AG04449 (cell line): ENCODE data around the gene LILRB5.
"Not testable (repeated sequence)": the region's sequence is repeated elsewhere in the genome, so short reads cannot be mapped to it uniquely, and the experiment has no call there.

Experiments
- CTCF ChIA-PET: fragments of 350-600 bp; formaldehyde crosslinking; extraction: SDS; loops from one replicate; lab custom pipeline; 2021; ENCODE audit warnings: antibody characterized with exemption; lab: Yijun Ruan, JAX
- POLR2A ChIA-PET: fragments of 400-600, 350-600 bp; formaldehyde crosslinking; extraction: SDS; loops from one replicate; lab custom pipeline; 2020; ENCODE audit warnings: antibody characterized with exemption, inconsistent platforms; lab: Yijun Ruan, JAX
- DNase-seq: peaks from one replicate; pipeline ENCODE4 v3.0.0-alpha.2; 2010; ENCODE audit warnings: low read depth, low spot score
- H3K4me3 ChIP-seq: 2 replicates; pipeline ENCODE4 v1.5.1; 2011; ENCODE audit warnings: low read depth, mild to moderate bottlenecking, control low read depth, low read length
- TF ChIP-seq, protein P1 (sequence below): IDR thresholded peaks from one replicate; pipeline ENCODE4 v1.5.1; 2011; ENCODE audit warnings: mild to moderate bottlenecking, moderate library complexity, low read length, control low read depth, inconsistent platforms; ENCODE audit not compliant: insufficient read depth; ENCODE audit errors: missing control alignments

The LILRB5 gene

GRCh38 chr19:54209811-54210494, 47.1 kb downstream of the LILRB5 start:
- H3K4me3 ChIP-seq, result no peak overlapping the region
- peak; percentile 87 for DNase-seq
- ChIA-PET POLR2A (interaction anchor here (1.0 to 3.7 kb wide), 4 partner anchors 9 to 50 kb away, joined by 3 to 23 read pairs (median 4); partner anchors contain the start of genes LENG1, MBOAT7, RPS9 and TSEN34), CTCF (interaction anchor here (0.7 to 1.5 kb wide), 5 partner anchors 8 to 40 kb away, joined by 3 read pairs; no protein-coding TSS in a partner anchor)
- TF ChIP-seq, protein P1, sequence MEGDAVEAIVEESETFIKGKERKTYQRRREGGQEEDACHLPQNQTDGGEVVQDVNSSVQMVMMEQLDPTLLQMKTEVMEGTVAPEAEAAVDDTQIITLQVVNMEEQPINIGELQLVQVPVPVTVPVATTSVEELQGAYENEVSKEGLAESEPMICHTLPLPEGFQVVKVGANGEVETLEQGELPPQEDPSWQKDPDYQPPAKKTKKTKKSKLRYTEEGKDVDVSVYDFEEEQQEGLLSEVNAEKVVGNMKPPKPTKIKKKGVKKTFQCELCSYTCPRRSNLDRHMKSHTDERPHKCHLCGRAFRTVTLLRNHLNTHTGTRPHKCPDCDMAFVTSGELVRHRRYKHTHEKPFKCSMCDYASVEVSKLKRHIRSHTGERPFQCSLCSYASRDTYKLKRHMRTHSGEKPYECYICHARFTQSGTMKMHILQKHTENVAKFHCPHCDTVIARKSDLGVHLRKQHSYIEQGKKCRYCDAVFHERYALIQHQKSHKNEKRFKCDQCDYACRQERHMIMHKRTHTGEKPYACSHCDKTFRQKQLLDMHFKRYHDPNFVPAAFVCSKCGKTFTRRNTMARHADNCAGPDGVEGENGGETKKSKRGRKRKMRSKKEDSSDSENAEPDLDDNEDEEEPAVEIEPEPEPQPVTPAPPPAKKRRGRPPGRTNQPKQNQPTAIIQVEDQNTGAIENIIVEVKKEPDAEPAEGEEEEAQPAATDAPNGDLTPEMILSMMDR, result no peak

DNA sequence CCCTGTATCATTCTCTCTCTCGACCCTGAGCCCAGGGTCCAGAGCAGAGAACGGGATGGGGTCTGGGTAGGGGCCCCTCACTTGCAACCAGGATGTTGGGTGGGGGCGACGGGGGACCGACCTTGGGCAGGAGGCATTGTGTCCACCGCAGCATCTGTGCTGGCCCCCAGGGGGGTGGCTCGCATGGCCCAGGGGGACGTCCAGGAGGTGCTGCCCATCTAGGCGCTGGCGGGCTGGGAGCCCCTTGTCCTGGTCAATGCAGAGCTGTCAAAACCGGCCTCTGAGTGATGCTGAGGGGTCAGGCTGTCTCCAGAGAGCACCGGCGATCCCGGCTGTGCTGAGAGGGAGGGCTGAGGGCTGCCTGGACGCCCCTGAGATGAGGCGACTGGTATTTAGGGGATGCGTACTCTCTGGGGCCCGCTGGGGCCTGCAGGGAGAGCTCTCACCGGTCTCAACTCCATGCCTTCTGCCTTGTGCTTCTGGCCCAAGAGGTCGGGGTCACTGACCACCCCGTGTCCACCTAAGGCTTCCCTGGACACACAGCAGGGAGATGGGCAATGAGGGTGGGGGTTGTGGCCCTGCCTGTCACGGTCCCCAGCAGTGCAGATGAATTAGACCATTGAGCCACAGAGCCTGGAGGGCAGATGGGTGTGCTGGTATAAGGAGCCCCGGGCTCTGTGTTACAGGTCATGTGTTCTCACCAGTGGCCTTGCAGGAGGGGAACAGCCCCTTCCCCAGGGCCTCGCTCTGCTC, 47.8 kb downstream of the LILRB5 start:
- H3K4me3 ChIP-seq, result no peak overlapping the region
- ChIA-PET POLR2A (interaction anchor here (0.7 to 3.7 kb wide), 6 partner anchors 8 to 50 kb away, joined by 3 to 23 read pairs (median 4); partner anchors contain the start of genes LENG1, MBOAT7, RPS9 and TSEN34), CTCF (interaction anchor here (0.7 kb wide), 1 partner anchor 23 kb away, joined by 3 read pairs; no protein-coding TSS in a partner anchor)
- no peak for DNase-seq
- TF ChIP-seq, protein P1, result no peak

DNA sequence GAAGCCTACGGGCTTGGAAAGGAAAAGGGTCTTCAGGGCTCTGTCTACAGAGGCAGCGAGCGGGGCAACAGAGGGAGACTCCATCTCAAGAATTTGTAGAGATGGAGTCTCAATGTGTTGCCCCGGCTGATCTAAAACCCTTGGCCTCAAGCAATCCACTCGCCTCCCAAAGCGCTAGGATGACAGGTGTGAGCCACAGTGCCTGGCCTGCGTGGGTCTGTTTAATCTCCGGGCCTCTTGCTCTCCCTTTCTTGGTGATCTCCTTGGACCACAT, 48.4 kb downstream of the LILRB5 start:
- no peak for DNase-seq
- CTCF ChIA-PET, result no interaction called here
- POLR2A ChIA-PET, result interaction anchor here (0.7 to 3.7 kb wide), 3 partner anchors 8 to 49 kb away, joined by 3 to 23 read pairs (median 4); partner anchors contain the start of genes LENG1 and RPS9
- TF ChIP-seq, protein P1, result no peak
- no peak overlapping the region for H3K4me3 ChIP-seq

GRCh38 chr19:54207983-54208783, 48.9 kb downstream of the LILRB5 start:
- DNase-seq, result no peak
- H3K4me3 ChIP-seq, result no peak overlapping the region
- TF ChIP-seq, protein P1, result no peak
- ChIA-PET CTCF (no interaction called here), POLR2A (interaction anchor here (0.8 kb wide), 1 partner anchor 49 kb away, joined by 4 read pairs; the partner anchor contains the start of gene LENG1)

- no peak overlapping the region for H3K4me3 ChIP-seq
- DNase-seq, result no peak
- TF ChIP-seq, protein P1, result no peak
- ChIA-PET CTCF (no interaction called here), POLR2A (no interaction called here)
Observed at GRCh38 chr19:54207676-54207982, 49.4 kb downstream of the LILRB5 start.

DNA sequence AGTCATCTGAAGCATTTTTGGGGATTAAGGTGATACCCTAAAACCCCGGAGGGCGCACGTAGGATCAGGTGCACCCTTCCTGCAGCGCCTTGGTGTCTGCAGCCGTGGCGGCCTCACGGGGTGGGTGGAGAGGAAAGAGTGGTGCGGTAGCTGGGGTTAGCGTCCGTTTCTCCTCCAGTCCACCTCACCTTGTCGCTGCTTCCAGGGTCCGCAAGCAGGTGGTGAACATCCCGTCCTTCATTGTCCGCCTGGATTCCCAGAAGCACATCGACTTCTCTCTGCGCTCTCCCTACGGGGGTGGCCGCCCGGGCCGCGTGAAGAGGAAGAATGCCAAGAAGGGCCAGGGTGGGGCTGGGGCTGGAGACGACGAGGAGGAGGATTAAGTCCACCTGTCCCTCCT, 49.9 kb downstream of the LILRB5 start:
- POLR2A ChIA-PET, CTCF ChIA-PET, DNase-seq, H3K4me3 ChIP-seq: not testable (repeated sequence)
